ACHN (cell line): ENCODE measurements around the gene HOXB1.
"Not testable (repeated sequence)": the region's sequence is repeated elsewhere in the genome, so short reads cannot be mapped to it uniquely, and the experiment has no call there.

Experiments
- DNase-seq: peaks from one replicate; pipeline ENCODE4 v3.0.0-alpha.2; 2015
- in situ Hi-C: cut with HindIII; loops from 2 replicates; pipeline ENCODE4 v1.10.0; 2017; ENCODE audit warnings: low sequenced_read_pairs, low pct_ligation_motif_present, low pct_unique_long_range_greater_than_20kb

HOXB1 gene

DNA sequence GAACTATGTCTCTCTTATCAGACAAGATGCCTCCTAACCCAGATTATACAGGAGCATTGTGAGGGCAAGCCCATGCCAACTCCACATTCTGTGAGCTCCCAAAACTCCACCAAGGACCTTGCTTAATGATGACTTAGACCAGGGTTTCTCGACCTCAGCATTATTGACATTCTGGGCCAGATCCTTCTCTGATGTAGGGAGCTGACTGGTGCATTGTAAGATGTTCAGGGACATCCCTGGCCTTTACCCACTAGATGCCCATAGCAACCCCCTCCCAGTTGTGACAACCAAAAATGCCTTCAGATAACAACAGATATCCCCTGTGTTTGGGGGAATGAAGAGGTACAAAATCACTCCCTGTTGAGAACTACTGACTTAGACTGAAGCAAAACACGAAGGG, 43.6 kb downstream of the HOXB1 start:
- in situ Hi-C loops: no loop called here
- DNase-seq: peak; percentile 31

DNA sequence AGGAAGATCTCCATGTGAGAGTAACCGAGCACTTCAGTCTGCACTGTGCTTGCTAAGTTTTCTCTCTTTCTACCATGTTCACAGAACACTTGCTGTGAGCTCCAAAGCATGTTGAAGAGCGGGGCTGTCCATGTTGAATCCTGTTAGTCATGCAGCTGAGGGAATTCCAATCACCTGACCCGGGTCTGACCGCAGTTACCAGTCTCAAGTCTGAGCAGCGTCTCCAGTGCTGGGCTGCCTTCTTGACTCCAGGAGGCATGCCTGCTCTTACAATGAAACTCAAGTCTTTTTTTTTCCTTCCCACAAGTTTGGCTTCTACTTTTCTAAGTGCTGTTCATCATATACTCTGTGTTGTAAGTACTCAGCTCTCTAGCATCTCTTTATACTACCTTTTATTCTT, 44.3 kb downstream of the HOXB1 start:
- in situ Hi-C loops: no loop called here
- peak; percentile 98 for DNase-seq

DNA sequence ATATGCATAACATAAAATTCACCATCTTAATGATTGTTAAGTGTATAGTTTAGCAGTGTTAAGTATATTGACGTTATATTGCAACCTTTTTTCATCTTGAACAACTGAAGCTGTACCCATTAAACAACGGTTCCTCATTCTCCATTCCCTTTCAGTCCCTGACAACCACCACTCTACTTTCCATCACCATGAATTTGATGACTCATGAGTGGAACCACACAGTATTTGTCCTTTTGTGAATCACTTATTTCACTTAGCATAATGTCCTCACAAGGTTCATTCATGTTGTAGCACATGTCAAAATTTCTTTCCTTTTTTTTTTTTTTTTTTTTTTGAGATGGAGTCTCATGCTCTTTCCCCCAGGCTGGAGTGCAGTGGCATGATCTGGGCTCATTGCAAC, 46.0 kb downstream of the HOXB1 start:
- DNase-seq: peak; percentile 96
- in situ Hi-C loops: no loop called here

DNA sequence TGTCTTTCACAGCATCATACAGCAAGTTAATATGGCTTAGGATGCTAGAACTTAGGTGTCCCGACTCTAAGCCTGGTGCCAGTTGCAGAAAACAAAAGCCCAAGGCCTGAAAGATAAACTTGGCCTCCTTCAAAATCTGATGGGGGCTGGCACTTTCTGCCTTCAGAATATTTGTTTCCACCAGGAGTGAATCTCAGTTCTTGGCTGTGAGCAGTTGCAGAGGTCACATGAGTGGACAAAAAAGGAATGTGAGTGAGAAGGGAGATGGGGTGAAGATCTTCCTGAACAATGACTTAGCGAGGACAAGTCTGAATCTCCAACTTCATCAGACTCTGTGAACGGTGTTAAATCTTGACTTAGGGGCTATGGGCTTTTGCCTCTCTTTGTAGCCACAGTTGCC, 46.6 kb downstream of the HOXB1 start:
- in situ Hi-C loops: no loop called here
- peak; percentile 83 for DNase-seq

DNA sequence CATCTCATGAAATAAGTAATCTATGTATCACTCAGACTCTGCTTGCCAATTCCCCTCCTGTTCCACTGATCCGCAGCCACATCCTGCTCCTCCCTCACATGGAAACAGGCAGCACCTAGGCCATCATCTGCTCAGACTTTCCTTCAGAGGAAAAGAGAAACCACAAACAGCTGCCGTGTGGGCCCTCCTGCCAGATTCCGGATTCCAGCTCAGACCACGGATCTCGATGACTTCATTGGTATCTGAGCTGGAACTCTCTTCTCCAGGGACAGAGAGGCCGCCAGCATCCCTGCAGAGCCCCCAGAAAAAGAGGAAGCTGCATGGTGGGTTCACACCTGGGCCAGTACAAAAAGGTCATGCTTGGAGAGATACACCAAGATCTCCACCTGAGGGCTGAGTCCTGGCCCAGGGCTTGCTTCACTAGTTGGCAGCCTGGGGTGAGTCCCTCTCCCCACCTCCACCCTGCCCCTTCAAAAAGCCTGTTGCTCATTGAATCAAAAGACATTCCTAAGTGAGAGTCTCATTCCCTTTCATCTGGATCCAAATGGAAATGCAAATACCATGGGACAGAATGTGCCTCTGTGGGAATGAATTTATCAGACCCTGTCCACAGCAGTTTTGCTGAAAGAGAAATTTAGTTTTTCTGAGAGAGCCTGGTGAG, 47.2 kb downstream of the HOXB1 start:
- in situ Hi-C loops: no loop called here
- DNase-seq: peak; percentile 99

DNA sequence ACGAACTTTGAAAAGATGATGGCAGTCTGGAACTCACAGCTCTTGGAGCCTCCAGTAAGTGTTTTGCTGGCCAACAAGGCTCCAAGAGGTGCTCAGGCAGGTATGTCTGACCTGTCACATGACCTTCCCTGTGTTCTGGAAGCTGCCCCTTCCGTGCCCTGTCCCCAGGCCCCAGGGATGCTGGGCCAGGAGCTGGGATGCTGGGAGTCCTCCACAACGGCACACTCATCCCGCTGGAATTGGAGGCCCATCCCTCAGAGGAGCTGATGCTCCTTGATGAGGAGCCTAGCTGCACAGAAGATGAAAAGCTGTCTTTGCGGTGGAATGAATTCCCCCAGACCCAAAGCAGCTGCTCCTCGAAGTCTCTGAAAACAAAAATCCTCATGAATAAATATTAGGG, 47.8 kb downstream of the HOXB1 start:
- in situ Hi-C loops: no loop called here
- DNase-seq: no peak

DNA sequence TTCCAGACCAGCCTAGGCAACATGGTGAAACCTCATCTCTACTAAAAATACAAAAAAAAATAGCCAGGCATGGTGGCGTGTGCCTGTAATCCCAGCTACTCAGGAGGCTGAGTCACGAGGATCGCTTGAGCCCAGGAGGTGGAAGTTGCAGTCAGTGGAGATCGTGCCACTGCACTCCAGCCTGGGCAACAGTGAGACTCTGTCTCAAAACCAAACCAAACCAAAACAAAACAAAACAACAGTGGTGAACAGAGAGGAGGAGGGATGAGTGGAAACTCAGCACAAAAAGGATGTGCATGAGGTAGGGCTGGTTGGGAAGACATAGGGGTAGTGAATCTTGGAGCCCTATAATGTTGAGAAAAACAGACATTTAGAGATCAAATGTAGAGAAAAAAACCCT, 48.5 kb downstream of the HOXB1 start:
- DNase-seq: peak; percentile 28
- in situ Hi-C loops: not testable (repeated sequence)

DNA sequence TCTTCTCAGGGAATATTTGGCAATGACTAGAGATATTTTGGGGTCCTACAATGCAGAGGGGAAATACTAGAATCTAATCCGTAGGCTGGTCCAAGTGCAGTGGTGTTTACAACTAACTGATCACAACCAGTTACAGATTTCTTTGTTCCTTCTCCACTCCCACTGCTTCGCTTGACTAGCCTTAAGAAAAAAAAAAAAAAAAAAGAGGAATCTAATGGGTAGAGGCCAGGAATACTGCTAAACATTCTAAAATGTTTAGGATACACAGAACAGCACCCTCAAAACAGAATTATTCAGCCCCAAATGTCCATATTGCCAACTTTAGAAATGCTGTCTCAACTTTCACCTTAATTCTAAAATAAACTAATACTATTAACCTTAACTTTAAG, 51.8 kb downstream of the HOXB1 start:
- DNase-seq: no peak
- in situ Hi-C loops: no loop called here
